Measurements from ENCODE around the gene ITIH4.

ITIH4 gene

DNA sequence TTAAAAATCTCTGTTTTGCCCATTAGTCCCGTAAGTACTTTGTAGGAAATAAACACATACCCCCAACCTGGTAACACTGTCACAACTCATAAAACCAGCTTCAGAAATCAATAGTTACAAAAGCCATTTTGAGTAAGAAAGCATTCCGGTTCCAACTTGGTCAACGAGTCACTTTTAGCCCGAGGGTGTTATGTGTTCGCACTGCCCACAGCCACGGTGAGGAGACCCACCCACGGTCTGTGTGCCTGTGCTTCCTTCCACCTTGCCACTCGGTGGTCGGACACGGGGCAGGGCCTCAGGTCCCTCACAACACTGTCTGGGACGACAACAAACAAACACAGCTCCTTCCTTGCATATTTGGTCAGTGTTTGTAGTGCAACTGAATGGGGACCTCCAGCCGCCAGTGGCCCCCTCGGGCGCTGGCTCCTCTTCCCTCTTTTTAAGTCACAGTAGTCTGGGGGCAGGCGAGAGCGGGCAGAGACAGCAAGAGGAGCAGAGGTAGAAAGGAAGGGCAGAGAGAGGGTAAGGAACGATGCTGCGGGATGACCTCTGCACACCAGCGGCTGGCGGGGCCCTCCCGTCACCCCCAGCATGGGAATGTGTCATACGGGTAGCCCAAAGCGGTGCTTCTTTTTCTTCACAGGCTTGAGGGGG, 9.5 kb upstream of the ITIH4 start:
- TF ChIP-seq EZH2phosphoT487 (IDR thresholded peaks at IDR 0.05; ENCODE audit: borderline replicate concordance), result no peak
- TF ChIP-seq, protein P1, sequence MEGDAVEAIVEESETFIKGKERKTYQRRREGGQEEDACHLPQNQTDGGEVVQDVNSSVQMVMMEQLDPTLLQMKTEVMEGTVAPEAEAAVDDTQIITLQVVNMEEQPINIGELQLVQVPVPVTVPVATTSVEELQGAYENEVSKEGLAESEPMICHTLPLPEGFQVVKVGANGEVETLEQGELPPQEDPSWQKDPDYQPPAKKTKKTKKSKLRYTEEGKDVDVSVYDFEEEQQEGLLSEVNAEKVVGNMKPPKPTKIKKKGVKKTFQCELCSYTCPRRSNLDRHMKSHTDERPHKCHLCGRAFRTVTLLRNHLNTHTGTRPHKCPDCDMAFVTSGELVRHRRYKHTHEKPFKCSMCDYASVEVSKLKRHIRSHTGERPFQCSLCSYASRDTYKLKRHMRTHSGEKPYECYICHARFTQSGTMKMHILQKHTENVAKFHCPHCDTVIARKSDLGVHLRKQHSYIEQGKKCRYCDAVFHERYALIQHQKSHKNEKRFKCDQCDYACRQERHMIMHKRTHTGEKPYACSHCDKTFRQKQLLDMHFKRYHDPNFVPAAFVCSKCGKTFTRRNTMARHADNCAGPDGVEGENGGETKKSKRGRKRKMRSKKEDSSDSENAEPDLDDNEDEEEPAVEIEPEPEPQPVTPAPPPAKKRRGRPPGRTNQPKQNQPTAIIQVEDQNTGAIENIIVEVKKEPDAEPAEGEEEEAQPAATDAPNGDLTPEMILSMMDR (conservative IDR thresholded peaks at IDR 0.05; ENCODE audit: low read length), result no peak
- no peaks in the 10 kb centered on the region for H3K79me2 ChIP-seq (ENCODE audit: insufficient read depth, low read length)
- H3F3A ChIP-seq (ENCODE audit: low read depth), result no peaks in the 10 kb centered on the region
- no peak overlapping the region for H3K9ac ChIP-seq (ENCODE audit: low read depth, low read length, poor library complexity, severe bottlenecking)
- no peaks in the 10 kb centered on the region for H3K27me3 ChIP-seq (ENCODE audit: insufficient read depth, low read length, poor library complexity, severe bottlenecking)
- H3K9me3 ChIP-seq (ENCODE audit: insufficient read depth, low read depth, low read length), result no peaks in the 10 kb centered on the region
- no peak overlapping the region for H3K4me3 ChIP-seq (ENCODE audit: low read length, poor library complexity, severe bottlenecking)
- H3K36me3 ChIP-seq (ENCODE audit: insufficient read depth, low read length), result peaks cover 14% of the 10 kb centered on the region; the same call in 1 of the 2 replicates
- H2AFZ ChIP-seq (ENCODE audit: low read length), result no peak overlapping the region
- no peaks in the 10 kb centered on the region for H3K9me2 ChIP-seq (replicated peaks; ENCODE audit: low read depth, low read length)
- no peaks in the 10 kb centered on the region for H4K20me1 ChIP-seq (ENCODE audit: insufficient read depth, low read length, poor library complexity, severe bottlenecking)
- H3K4me2 ChIP-seq (ENCODE audit: low read depth, low read length, poor library complexity, severe bottlenecking), result no peak overlapping the region
- H3K4me1 ChIP-seq (ENCODE audit: insufficient read depth, low read length, poor library complexity, severe bottlenecking), result peaks cover 20% of the 10 kb centered on the region

DNA sequence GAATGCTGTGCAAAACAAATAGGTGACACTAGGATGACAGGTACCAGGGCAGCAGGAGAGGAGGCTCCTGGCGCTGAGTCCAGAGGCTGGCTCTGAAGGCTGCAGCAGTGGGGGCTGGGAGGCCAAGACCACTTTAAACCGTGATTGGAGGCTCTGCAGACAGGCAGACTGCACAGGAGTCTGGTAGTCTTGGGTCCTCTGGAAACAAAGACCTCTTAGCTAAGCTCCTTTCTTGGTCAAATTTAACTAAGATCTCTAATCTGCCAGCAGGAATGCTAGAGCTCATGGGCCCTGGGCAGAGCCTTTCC, 8.8 kb upstream of the ITIH4 start:
- H4K20me1 ChIP-seq (ENCODE audit: insufficient read depth, low read length, poor library complexity, severe bottlenecking), result no peaks in the 10 kb centered on the region
- H3K9me3 ChIP-seq (ENCODE audit: insufficient read depth, low read depth, low read length), result no peaks in the 10 kb centered on the region
- H3K9me2 ChIP-seq (replicated peaks; ENCODE audit: low read depth, low read length), result no peaks in the 10 kb centered on the region
- no peak for TF ChIP-seq EZH2phosphoT487 (IDR thresholded peaks at IDR 0.05; ENCODE audit: borderline replicate concordance)
- TF ChIP-seq, protein P1 (conservative IDR thresholded peaks at IDR 0.05; ENCODE audit: low read length), result no peak
- H2AFZ ChIP-seq (ENCODE audit: low read length), result no peak overlapping the region
- H3K4me2 ChIP-seq (ENCODE audit: low read depth, low read length, poor library complexity, severe bottlenecking), result peak overlapping the region; percentile 10
- H3K4me1 ChIP-seq (ENCODE audit: insufficient read depth, low read length, poor library complexity, severe bottlenecking), result peaks cover 20% of the 10 kb centered on the region
- no peak overlapping the region for H3K4me3 ChIP-seq (ENCODE audit: low read length, poor library complexity, severe bottlenecking)
- peaks cover 14% of the 10 kb centered on the region; the same call in 1 of the 2 replicates for H3K36me3 ChIP-seq (ENCODE audit: insufficient read depth, low read length)
- no peaks in the 10 kb centered on the region for H3K79me2 ChIP-seq (ENCODE audit: insufficient read depth, low read length)
- no peaks in the 10 kb centered on the region for H3K27me3 ChIP-seq (ENCODE audit: insufficient read depth, low read length, poor library complexity, severe bottlenecking)
- H3F3A ChIP-seq (ENCODE audit: low read depth), result no peaks in the 10 kb centered on the region
- H3K9ac ChIP-seq (ENCODE audit: low read depth, low read length, poor library complexity, severe bottlenecking), result no peak overlapping the region

DNA sequence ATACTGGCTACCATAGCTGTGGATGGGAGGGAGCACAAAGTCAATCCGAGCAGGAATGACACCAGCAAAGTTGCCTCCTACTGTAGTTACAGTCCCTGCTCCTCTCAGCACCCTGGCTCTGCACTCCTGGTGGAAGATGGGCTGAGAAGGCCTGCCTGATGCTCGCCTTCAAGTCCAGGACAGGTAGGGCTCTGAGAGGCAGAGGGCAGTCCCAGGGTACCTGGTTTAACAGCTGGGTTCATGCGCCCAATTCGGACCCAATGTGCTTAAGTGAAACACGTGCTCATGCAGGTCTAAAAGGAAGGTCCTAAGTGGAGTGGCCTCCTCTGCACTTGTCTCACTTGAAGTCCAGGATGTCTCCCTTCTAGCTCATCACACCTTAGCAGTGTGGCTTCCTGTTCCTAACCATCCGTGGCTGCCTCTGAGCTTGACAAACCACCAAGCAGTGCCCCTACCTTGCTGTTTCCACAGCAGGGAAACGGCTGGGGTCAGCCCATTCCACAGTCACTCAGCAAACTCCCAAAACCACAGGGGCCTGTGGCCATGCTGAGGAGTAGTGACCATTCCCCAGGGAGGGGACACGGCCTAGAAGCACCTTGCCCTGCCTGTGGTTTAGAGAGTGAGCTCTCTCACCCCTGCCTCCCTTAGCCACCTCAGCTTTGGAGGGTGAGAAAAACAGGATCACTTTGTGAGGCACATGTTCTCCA, 8.2 kb upstream of the ITIH4 start:
- H2AFZ ChIP-seq (ENCODE audit: low read length), result no peak overlapping the region
- H3K4me3 ChIP-seq (ENCODE audit: low read length, poor library complexity, severe bottlenecking), result no peak overlapping the region
- no peaks in the 10 kb centered on the region for H3K79me2 ChIP-seq (ENCODE audit: insufficient read depth, low read length)
- no peak overlapping the region for H3K9ac ChIP-seq (ENCODE audit: low read depth, low read length, poor library complexity, severe bottlenecking)
- H3K4me1 ChIP-seq (ENCODE audit: insufficient read depth, low read length, poor library complexity, severe bottlenecking), result peaks cover 20% of the 10 kb centered on the region
- H3K27me3 ChIP-seq (ENCODE audit: insufficient read depth, low read length, poor library complexity, severe bottlenecking), result no peaks in the 10 kb centered on the region
- H3K9me3 ChIP-seq (ENCODE audit: insufficient read depth, low read depth, low read length), result no peaks in the 10 kb centered on the region
- H4K20me1 ChIP-seq (ENCODE audit: insufficient read depth, low read length, poor library complexity, severe bottlenecking), result no peaks in the 10 kb centered on the region
- H3F3A ChIP-seq (ENCODE audit: low read depth), result no peaks in the 10 kb centered on the region
- no peak for TF ChIP-seq EZH2phosphoT487 (IDR thresholded peaks at IDR 0.05; ENCODE audit: borderline replicate concordance)
- TF ChIP-seq, protein P1 (conservative IDR thresholded peaks at IDR 0.05; ENCODE audit: low read length), result no peak
- peak overlapping the region; percentile 10 for H3K4me2 ChIP-seq (ENCODE audit: low read depth, low read length, poor library complexity, severe bottlenecking)
- peaks cover 14% of the 10 kb centered on the region; the same call in 1 of the 2 replicates for H3K36me3 ChIP-seq (ENCODE audit: insufficient read depth, low read length)
- H3K9me2 ChIP-seq (replicated peaks; ENCODE audit: low read depth, low read length), result no peaks in the 10 kb centered on the region
